ENCODE measurements around the gene OBSL1.

The OBSL1 gene

GRCh38 chr2:219557791-219558785 is 13.3 kb downstream of the OBSL1 start:
- no peak for TF ChIP-seq CTCF (IDR thresholded peaks at IDR 0.05; ENCODE audit: extremely low read depth, insufficient read depth, missing control alignments)
- in situ Hi-C loops (cut with MboI; ENCODE audit: low pct_unique_long_range_greater_than_20kb, low sequenced_read_pairs, unreplicated experiment), result no loop called here

DNA sequence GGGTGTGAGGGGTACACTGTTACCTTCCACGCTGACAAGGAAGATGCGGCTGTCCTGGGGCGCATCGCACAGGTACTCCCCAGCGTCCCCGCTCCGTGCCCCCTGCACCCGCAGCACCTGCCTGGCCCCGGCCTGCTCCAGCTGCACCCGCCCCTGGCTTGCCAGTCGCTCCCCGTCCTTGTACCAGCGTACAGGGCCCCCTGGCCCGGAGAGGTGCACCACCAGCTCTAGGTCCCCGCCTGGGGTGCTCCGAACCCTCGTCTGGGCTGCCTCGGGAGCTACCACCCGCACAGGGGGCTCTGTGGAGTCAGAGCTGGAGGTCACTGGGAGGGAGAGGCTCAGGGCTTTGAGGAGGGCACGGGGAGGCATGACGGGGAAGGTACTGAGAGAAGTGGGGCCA is 14.0 kb downstream of the OBSL1 start:
- in situ Hi-C loops (cut with MboI; ENCODE audit: low pct_unique_long_range_greater_than_20kb, low sequenced_read_pairs, unreplicated experiment), result no loop called here
- no peak for TF ChIP-seq CTCF (IDR thresholded peaks at IDR 0.05; ENCODE audit: extremely low read depth, insufficient read depth, missing control alignments)
- no peak for DNase-seq (ENCODE audit: low spot score)

More at GRCh38 chr2:219557791-219558785, 13.3 kb downstream of the OBSL1 start:
- DNase-seq (ENCODE audit: low spot score), result no peak

DNA sequence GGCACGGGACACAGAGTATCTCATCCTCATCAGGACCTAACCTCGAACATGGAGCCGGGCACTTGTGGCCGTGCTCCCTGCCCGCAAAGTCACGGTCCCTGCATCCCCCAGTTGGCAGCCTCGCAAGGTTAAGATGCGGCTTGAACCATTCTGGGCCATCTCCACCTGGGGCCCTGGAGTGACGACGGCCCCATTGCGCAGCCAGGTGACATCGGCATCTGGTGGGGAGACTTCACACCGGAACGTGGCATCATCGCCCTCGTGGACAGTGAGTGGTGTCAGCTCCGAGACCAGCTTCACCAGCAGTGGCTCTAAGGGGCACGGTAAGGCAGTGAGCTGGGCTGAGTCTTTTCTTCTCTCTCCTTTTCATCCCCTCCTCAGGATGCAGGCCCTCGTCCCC is 14.9 kb downstream of the OBSL1 start:
- no peak for TF ChIP-seq CTCF (IDR thresholded peaks at IDR 0.05; ENCODE audit: extremely low read depth, insufficient read depth, missing control alignments)
- in situ Hi-C loops (cut with MboI; ENCODE audit: low pct_unique_long_range_greater_than_20kb, low sequenced_read_pairs, unreplicated experiment), result no loop called here
- DNase-seq (ENCODE audit: low spot score), result no peak

- DNase-seq (ENCODE audit: low spot score), result no peak
- TF ChIP-seq CTCF (IDR thresholded peaks at IDR 0.05; ENCODE audit: extremely low read depth, insufficient read depth, missing control alignments), result no peak
- in situ Hi-C loops (cut with MboI; ENCODE audit: low pct_unique_long_range_greater_than_20kb, low sequenced_read_pairs, unreplicated experiment), result no loop called here
Measured at GRCh38 chr2:219555956-219556355, 15.4 kb downstream of the OBSL1 start.

DNA sequence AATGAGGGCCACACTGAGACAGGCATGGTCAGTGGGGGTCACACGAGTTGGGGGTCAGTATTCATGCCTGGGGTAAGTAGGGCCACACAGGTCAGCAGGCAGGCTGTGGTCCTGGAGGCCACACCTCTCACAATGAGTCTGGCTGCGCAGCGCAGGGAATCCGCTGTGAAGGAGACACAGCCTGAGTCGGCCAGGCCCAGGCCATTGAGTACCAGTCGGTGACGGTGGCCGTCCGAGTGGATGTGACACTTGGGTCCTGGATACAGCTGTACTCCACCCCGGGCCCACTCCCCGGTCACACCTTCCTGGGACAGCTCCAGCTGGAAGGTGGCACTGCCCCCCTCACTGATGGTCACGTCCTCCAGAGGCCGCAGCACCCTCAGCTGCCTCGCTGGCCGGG is 17.0 kb downstream of the OBSL1 start:
- DNase-seq (ENCODE audit: low spot score), result no peak
- in situ Hi-C loops (cut with MboI; ENCODE audit: low pct_unique_long_range_greater_than_20kb, low sequenced_read_pairs, unreplicated experiment), result no loop called here
- TF ChIP-seq CTCF (IDR thresholded peaks at IDR 0.05; ENCODE audit: extremely low read depth, insufficient read depth, missing control alignments), result no peak

GRCh38 chr2:219553463-219553963 is 17.8 kb downstream of the OBSL1 start:
- in situ Hi-C loops (cut with MboI; ENCODE audit: low pct_unique_long_range_greater_than_20kb, low sequenced_read_pairs, unreplicated experiment), result no loop called here
- no peak for TF ChIP-seq CTCF (IDR thresholded peaks at IDR 0.05; ENCODE audit: extremely low read depth, insufficient read depth, missing control alignments)
- DNase-seq (ENCODE audit: low spot score), result no peak
